HepG2 (cell line): Measurements from ENCODE around the gene RAD23A. TPM values are rescaled to one million over a fixed set of nuclear protein-coding genes. Genes with fewer than 3 reads are reported as not detected.

Experiments used
- ATAC-seq: fragments of 200-7000 bp; cut with Tn5 transposase; 3 replicates; pipeline ENCODE4 v1.9.1; 2020; ENCODE audit warnings: mild to moderate bottlenecking, moderate library complexity
- BruUV-seq: library from RNA; stranded (reverse); fragments of 400-500 nt; replicated peaks from 2 replicates; lab custom pipeline; 2021; lab: Mats Ljungman, UMichigan
- CTCF ChIA-PET: fragments of 300-600 bp; formaldehyde crosslinking; extraction: SDS; loops from one replicate; lab custom pipeline; 2021; ENCODE audit warnings: low total read pairs, inconsistent platforms, low intra/inter-chr PET ratio; lab: Yijun Ruan, JAX
- POLR2A ChIA-PET: fragments of 350-600 bp; sonication (Branson Sonifier 250); formaldehyde crosslinking; loops from one replicate; lab custom pipeline; 2020; ENCODE audit warnings: antibody characterized with exemption, inconsistent platforms; lab: Yijun Ruan, JAX
- DNase-seq: peaks from one replicate; pipeline ENCODE4 v3.0.0-alpha.2; 2015; ENCODE audit warnings: low spot score
- FAIRE-seq: peaks from 3 replicates; lab custom pipeline; 2011; peaks lifted over from hg19 to GRCh38; lab: Jason Lieb, UNC
- H2AFZ ChIP-seq: one replicate; pipeline ENCODE4 v1.6.1; 2011; ENCODE audit warnings: low read length, inconsistent platforms
- H3K27ac ChIP-seq: fragments of 300-600 bp; 3 replicates; pipeline ENCODE4 v1.8.0; 2011; ENCODE audit warnings: mixed run types, mild to moderate bottlenecking, mixed read lengths, low read length, inconsistent platforms; ENCODE audit not compliant: insufficient read depth; ENCODE audit errors: extremely low read length
- H3K27me3 ChIP-seq, 2 experiments: fragments of 200-600 bp in 1 of 2; 2 replicates in 1 of 2; 3 replicates in 1 of 2; pipeline versions ENCODE4 v1.6.0 to v1.8.0; 2011; ENCODE audit warnings: low read length in 2 of 2, mild to moderate bottlenecking in 2 of 2, moderate library complexity in 2 of 2, inconsistent platforms in 1 of 2; ENCODE audit not compliant: insufficient read depth in 2 of 2, control insufficient read depth in 1 of 2
- H3K36me3 ChIP-seq, 2 experiments: fragments of 200-600 bp in 1 of 2; replicated peaks in 1 of 2; 2 replicates in 1 of 2; 3 replicates in 1 of 2; pipeline versions ENCODE4 v1.5.1 to v1.8.0; 2011; ENCODE audit warnings: low read length in 2 of 2, inconsistent platforms in 1 of 2; ENCODE audit not compliant: insufficient read depth in 2 of 2, control insufficient read depth in 1 of 2
- H3K4me1 ChIP-seq: 2 replicates; pipeline ENCODE4 v1.5.1; 2012; ENCODE audit warnings: low read length, inconsistent platforms; ENCODE audit not compliant: insufficient read depth
- H3K4me2 ChIP-seq: 2 replicates; pipeline ENCODE4 v1.6.0; 2011; ENCODE audit warnings: low read depth, low read length, inconsistent platforms
- H3K4me3 ChIP-seq, 3 experiments: fragments of 200-600 bp in 1 of 3; sonication (generic), shearing (Covaris generic) in 1 of 3; replicated peaks in 1 of 3; 2 replicates each; pipeline ENCODE4 v1.5.1; 2011 to 2016; ENCODE audit warnings: low read length in 3 of 3, inconsistent platforms in 2 of 3, low read depth in 2 of 3, mild to moderate bottlenecking in 2 of 3, control low read depth in 1 of 3, mixed read lengths in 1 of 3; ENCODE audit not compliant: insufficient read depth in 1 of 3
- H3K79me2 ChIP-seq: one replicate; pipeline ENCODE4 v1.6.1; 2011; ENCODE audit warnings: low read length, inconsistent platforms; ENCODE audit not compliant: insufficient read depth
- H3K9ac ChIP-seq: 2 replicates; pipeline ENCODE4 v1.6.0; 2011; ENCODE audit warnings: mild to moderate bottlenecking, low read depth, low read length, inconsistent platforms; ENCODE audit not compliant: insufficient read depth
- H3K9me3 ChIP-seq: 2 replicates; pipeline ENCODE4 v1.5.1; 2012; ENCODE audit warnings: mild to moderate bottlenecking, low read length
- H4K20me1 ChIP-seq: 2 replicates; pipeline ENCODE4 v1.6.0; 2011; ENCODE audit warnings: inconsistent platforms, mild to moderate bottlenecking, low read length, moderate library complexity; ENCODE audit not compliant: insufficient read depth
- MIER3 ChIP-seq: IDR thresholded peaks from 2 replicates; pipeline ENCODE4 v1.6.1; 2016; ENCODE audit warnings: missing compliant biosample characterization, borderline replicate concordance
- NFIC ChIP-seq: IDR thresholded peaks from 2 replicates; pipeline ENCODE4 v1.6.1; 2012; ENCODE audit warnings: mild to moderate bottlenecking, low read length, inconsistent platforms
- NFYB ChIP-seq: sonication (generic); formaldehyde crosslinking; IDR thresholded peaks from 2 replicates; pipeline ENCODE4 v1.4.0; 2020; ENCODE audit warnings: missing genetic modification reagents
- PITX1 ChIP-seq: sonication (generic); formaldehyde crosslinking; IDR thresholded peaks from 2 replicates; pipeline ENCODE4 v1.5.1; 2020; ENCODE audit warnings: mild to moderate bottlenecking, missing genetic modification reagents
- POLR2AphosphoS5 ChIP-seq: IDR thresholded peaks from 2 replicates; pipeline ENCODE4 v1.6.1; 2012; ENCODE audit warnings: low read depth, low read length
- SALL1 ChIP-seq: sonication (generic); formaldehyde crosslinking; IDR thresholded peaks from 2 replicates; pipeline ENCODE4 v1.8.0; 2022; ENCODE audit warnings: mild to moderate bottlenecking, missing genetic modification reagents
- SRSF4 ChIP-seq: fragments of 200-400 bp; formaldehyde crosslinking; IDR thresholded peaks from one replicate; pipeline ENCODE4 v1.6.1; 2018; ENCODE audit warnings: mild to moderate bottlenecking, low read depth, low read length, moderate library complexity; ENCODE audit not compliant: poor library complexity, severe bottlenecking
- TEAD3 ChIP-seq: optimal IDR thresholded peaks from 2 replicates; pipeline ENCODE3; 2016; ENCODE audit warnings: borderline replicate concordance
- THAP11 ChIP-seq: IDR thresholded peaks from 2 replicates; pipeline ENCODE4 v1.6.1; 2016; ENCODE audit warnings: missing biosample characterization, missing genetic modification reagents
- ZEB1 ChIP-seq: IDR thresholded peaks from 2 replicates; pipeline ENCODE4 v1.6.1; 2012; ENCODE audit warnings: mild to moderate bottlenecking, low read depth, inconsistent platforms; ENCODE audit not compliant: insufficient replicate concordance
- ZNF136 ChIP-seq: sonication (generic); formaldehyde crosslinking; IDR thresholded peaks from 2 replicates; pipeline ENCODE4 v1.8.1; 2022; ENCODE audit warnings: low read depth, mild to moderate bottlenecking, moderate library complexity, missing genetic modification reagents
- ZNF543 ChIP-seq: sonication (generic); formaldehyde crosslinking; IDR thresholded peaks from 2 replicates; pipeline ENCODE4 v1.4.0; 2020; ENCODE audit warnings: mild to moderate bottlenecking, missing genetic modification reagents
- ZNF768 ChIP-seq: sonication (generic); formaldehyde crosslinking; IDR thresholded peaks from 2 replicates; pipeline ENCODE4 v1.4.0; 2020; ENCODE audit warnings: missing genetic modification reagents
- whole genome bisulfite sequencing: methylation state at CpG from one replicate; pipeline ENCODE4 v1.1.6; 2017; ENCODE audit warnings: low lambda C conversion rate; 5-methylcytosine and 5-hydroxymethylcytosine counted together
- in situ Hi-C: cut with HindIII; loops from 2 replicates; pipeline ENCODE4 v1.10.0; 2017; ENCODE audit warnings: low pct_unique_long_range_greater_than_20kb; ENCODE audit not compliant: extremely low pct_ligation_motif_present
- intact Hi-C: fragments of 100-400 bp; cut with micrococcal nuclease; formaldehyde crosslinking; loops from one replicate; pipeline ENCODE4 v1.10.0; 2022; ENCODE audit not compliant: unreplicated experiment
- polyA plus RNA-seq, 8 experiments: library from polyadenylated mRNA; depleted of rRNA in 3 of 8; stranded (reverse) in 7 of 8; unstranded in 1 of 8; fragments of >200 nt; fragmentation: Illumina TruSeq in 4 of 8; extraction: Trizol in 4 of 8; gene quantifications; 2 replicates each; pipeline versions ENCODE4 v1.2.1 to v1.2.3, GENCODE V29; 2011 to 2016; ENCODE audit warnings: low read depth in 4 of 8, missing spikeins in 1 of 8, mixed read lengths in 1 of 8; ENCODE audit not compliant: insufficient read depth in 1 of 8
- total RNA-seq, 5 experiments: library from RNA; depleted of rRNA; stranded (reverse); fragments of >200 nt; fragmentation: Illumina TruSeq; extraction: Trizol; gene quantifications; 2 replicates each; pipeline ENCODE4 v1.2.3, GENCODE V29; 2016; ENCODE audit warnings: low read depth in 1 of 5
- TF ChIP-seq, protein P1 (sequence below): sonication (generic); formaldehyde crosslinking; IDR thresholded peaks from 2 replicates; pipeline ENCODE4 v1.8.1; 2022; ENCODE audit warnings: low read depth, mild to moderate bottlenecking, missing genetic modification reagents
- TF ChIP-seq, protein P2 (sequence below), 2 experiments: sonication (generic) in 1 of 2; formaldehyde crosslinking in 1 of 2; IDR thresholded peaks; 2 replicates each; pipeline versions ENCODE4 v1.4.0 to v1.6.1; 2018 to 2020; ENCODE audit warnings: missing genetic modification reagents in 2 of 2, borderline replicate concordance in 1 of 2, low read depth in 1 of 2, mild to moderate bottlenecking in 1 of 2, missing biosample characterization in 1 of 2

The RAD23A gene
- total and polyA plus RNA-seq, 2 of the 13 experiments (the other 11 are each of a cell fraction or from before 2014, with no cell fraction given) = 42.5 to 54.2 TPM

DNA sequence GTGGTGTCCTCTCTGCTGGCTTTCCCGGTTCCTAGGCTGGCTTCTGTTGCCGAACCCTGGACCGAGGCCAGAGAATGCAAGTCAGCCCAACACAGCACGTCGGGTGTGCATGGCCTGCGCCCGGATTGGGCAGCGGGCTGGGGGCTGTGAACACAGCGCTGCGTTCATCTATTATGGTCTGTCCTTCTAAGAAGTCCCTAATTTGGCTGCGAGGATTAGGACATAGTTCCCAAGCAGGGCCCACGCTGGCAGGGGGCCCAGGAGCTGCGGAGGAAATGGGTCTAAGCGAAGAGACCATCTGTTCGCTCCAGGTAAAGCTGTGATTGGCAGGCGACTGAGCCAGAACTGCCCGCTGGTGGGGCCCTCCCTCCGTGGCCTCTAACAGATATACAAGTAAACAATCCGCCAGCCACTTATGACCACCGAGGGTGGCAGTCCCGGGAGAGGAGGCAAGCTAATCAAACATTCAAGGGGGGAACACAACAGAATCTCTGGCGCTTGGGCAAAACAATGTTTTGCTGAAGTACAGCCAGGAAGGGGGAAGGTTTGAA, 32.6 kb upstream of the RAD23A start (continued):
- TF ChIP-seq NFIC (0 out of 2 replicates have a peak, but pooled peaks have one; percentile 27), POLR2AphosphoS5 (0 out of 2 replicates have a peak, but pooled peaks have one; percentile 35), MIER3 (CRISPR knock-in tag) (0 out of 2 replicates have a peak, but pooled peaks have one; percentile 22), NFYB (peak; percentile 43), PITX1 (CRISPR knock-in tag) (0 out of 2 replicates have a peak, but pooled peaks have one; percentile 50), ZNF768 (CRISPR knock-in tag) (peak; percentile 45; the same call in 1 of the 2 replicates), ZEB1 (no peak), ZNF136 (0 out of 2 replicates have a peak, but pooled peaks have one; percentile 69), ZNF543 (CRISPR knock-in tag) (0 out of 2 replicates have a peak, but pooled peaks have one; percentile 63)

DNA sequence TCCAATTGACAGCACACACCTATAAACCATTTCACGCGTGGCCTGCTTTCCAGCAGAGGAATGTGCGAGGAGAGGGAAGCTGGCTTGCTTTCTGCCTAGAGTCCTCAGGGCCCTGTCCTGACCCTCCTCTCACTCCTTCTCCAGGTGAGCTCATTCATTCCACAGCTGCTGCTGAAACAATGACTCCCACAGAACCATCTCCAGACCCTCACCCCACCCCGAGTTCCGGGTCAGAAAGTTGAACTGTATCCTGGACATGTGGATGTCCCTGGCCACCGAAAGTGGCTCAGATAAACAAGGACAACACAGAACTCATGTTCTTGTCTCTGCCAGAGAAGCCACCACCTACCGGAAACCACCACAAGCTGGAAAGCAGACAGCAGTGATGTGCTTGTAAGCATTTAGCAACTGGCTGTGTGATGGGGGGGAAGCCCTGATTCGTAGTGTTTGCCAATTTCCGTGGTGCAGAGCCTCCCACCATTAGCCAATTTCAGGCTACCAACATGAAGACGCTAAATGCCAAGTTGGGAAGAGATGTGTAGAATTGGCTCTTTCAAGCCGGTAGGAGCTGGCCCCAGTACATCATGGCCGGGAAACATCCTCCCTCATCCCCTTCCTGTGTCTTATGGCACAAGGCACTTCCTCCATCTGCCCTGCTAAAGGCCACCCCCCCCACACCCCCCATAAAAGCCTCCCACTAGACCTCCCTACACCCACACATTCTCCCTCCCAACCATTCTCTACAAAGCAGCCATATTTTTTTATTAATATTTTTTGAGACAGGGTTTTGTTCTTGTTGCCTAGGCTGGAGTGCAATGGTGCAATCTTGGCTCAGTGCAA, 31.6 kb upstream of the RAD23A start:
- intact Hi-C loops = no loop called here
- Histone ChIP-seq H4K20me1 (no peaks in the 10 kb centered on the region), H3K9ac (peak overlapping the region; percentile 61; the same call in 1 of the 2 replicates), H3K27ac (peak overlapping the region; percentile 65), H3K4me2 (peak overlapping the region; percentile 81), H3K9me3 (no peaks in the 10 kb centered on the region), H3K4me1 (peaks cover 30% of the 10 kb centered on the region), H3K27me3 (no peaks in the 10 kb centered on the region), H3K4me3 (peak overlapping the region in 2 of 3 experiments; percentile 55 to 63; a peak in 3 of 6 replicates), H3K79me2 (no peaks in the 10 kb centered on the region), H2AFZ (no peak overlapping the region), H3K36me3 (no peaks in the 10 kb centered on the region)
- POLR2A ChIA-PET = interaction anchor here (1.0 to 4.2 kb wide), 9 partner anchors 7 to 249 kb away, joined by 3 to 40 read pairs (median 6); partner anchors contain the start of genes FARSA and GCDH
- CTCF ChIA-PET = no interaction called here
- peak; percentile 49 for DNase-seq
- no peak for FAIRE-seq
- peak; percentile 47 for ATAC-seq
- 44% methylated on average over 12 of the region's 12 CpGs for WGBS
- in situ Hi-C loops = no loop called here
- BruUV-seq = no TSS peak
- TF ChIP-seq, protein P1, sequence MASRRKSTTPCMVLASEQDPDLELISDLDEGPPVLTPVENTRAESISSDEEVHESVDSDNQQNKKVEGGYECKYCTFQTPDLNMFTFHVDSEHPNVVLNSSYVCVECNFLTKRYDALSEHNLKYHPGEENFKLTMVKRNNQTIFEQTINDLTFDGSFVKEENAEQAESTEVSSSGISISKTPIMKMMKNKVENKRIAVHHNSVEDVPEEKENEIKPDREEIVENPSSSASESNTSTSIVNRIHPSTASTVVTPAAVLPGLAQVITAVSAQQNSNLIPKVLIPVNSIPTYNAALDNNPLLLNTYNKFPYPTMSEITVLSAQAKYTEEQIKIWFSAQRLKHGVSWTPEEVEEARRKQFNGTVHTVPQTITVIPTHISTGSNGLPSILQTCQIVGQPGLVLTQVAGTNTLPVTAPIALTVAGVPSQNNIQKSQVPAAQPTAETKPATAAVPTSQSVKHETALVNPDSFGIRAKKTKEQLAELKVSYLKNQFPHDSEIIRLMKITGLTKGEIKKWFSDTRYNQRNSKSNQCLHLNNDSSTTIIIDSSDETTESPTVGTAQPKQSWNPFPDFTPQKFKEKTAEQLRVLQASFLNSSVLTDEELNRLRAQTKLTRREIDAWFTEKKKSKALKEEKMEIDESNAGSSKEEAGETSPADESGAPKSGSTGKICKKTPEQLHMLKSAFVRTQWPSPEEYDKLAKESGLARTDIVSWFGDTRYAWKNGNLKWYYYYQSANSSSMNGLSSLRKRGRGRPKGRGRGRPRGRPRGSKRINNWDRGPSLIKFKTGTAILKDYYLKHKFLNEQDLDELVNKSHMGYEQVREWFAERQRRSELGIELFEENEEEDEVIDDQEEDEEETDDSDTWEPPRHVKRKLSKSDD (CRISPR knock-in tag) = no peak
- TF ChIP-seq SALL1 = peak; percentile 41; the same call in 1 of the 2 replicates
- TF ChIP-seq, protein P2, sequence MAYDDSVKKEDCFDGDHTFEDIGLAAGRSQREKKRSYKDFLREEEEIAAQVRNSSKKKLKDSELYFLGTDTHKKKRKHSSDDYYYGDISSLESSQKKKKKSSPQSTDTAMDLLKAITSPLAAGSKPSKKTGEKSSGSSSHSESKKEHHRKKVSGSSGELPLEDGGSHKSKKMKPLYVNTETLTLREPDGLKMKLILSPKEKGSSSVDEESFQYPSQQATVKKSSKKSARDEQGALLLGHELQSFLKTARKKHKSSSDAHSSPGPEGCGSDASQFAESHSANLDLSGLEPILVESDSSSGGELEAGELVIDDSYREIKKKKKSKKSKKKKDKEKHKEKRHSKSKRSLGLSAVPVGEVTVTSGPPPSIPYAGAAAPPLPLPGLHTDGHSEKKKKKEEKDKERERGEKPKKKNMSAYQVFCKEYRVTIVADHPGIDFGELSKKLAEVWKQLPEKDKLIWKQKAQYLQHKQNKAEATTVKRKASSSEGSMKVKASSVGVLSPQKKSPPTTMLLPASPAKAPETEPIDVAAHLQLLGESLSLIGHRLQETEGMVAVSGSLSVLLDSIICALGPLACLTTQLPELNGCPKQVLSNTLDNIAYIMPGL (CRISPR knock-in tag; IDR thresholded peaks at IDR 0.05; ENCODE audit: borderline replicate concordance in 1 of 2, low read depth in 1 of 2) = no peak
- TF ChIP-seq TEAD3 (CRISPR knock-in tag) = peak; percentile 35
- TF ChIP-seq THAP11 (CRISPR knock-in tag) = no peak
- no peak for TF ChIP-seq SRSF4
